Osteoblast (primary cell): Measurements from ENCODE around the gene PCDHB15. TPM values are rescaled to one million over a fixed set of nuclear protein-coding genes. Genes with fewer than 3 reads are reported as not detected.

Source experiments
- DNase-seq: peaks from one replicate; pipeline ENCODE4 v3.0.0; 2011; ENCODE audit warnings: low spot score, mixed read lengths; ENCODE audit not compliant: insufficient read length; ENCODE audit errors: missing footprints
- H2AFZ ChIP-seq: 2 replicates; pipeline ENCODE4 v1.6.0; 2011; ENCODE audit warnings: mild to moderate bottlenecking, low read length
- H3K27ac ChIP-seq: 2 replicates; pipeline ENCODE4 v1.5.1; 2011; ENCODE audit warnings: mild to moderate bottlenecking, low read depth, low read length, moderate library complexity
- H3K27me3 ChIP-seq: 2 replicates; pipeline ENCODE4 v1.6.0; 2012; ENCODE audit warnings: mild to moderate bottlenecking, control low read depth, inconsistent platforms, low read length, moderate library complexity; ENCODE audit not compliant: insufficient read depth
- H3K36me3 ChIP-seq: 2 replicates; pipeline ENCODE4 v1.5.1; 2011; ENCODE audit warnings: mild to moderate bottlenecking, low read length, control low read depth, moderate library complexity; ENCODE audit not compliant: insufficient read depth
- H3K4me1 ChIP-seq: 2 replicates; pipeline ENCODE4 v1.5.1; 2011; ENCODE audit warnings: mild to moderate bottlenecking, low read length, control low read depth, moderate library complexity; ENCODE audit not compliant: insufficient read depth
- H3K4me2 ChIP-seq: 2 replicates; pipeline ENCODE4 v1.6.0; 2011; ENCODE audit warnings: mild to moderate bottlenecking, low read length; ENCODE audit not compliant: insufficient read depth
- H3K4me3 ChIP-seq: fragments of 200-600 bp; sonication (generic); 3 replicates; pipeline ENCODE4 v1.5.1; 2012; ENCODE audit warnings: mild to moderate bottlenecking, low read length, inconsistent platforms; ENCODE audit not compliant: insufficient read depth
- H3K79me2 ChIP-seq: 2 replicates; pipeline ENCODE4 v1.6.0; 2012; ENCODE audit warnings: mild to moderate bottlenecking, low read length, control low read depth, inconsistent platforms; ENCODE audit not compliant: insufficient read depth
- H3K9me3 ChIP-seq: 2 replicates; pipeline ENCODE4 v1.5.1; 2011; ENCODE audit warnings: low read depth, low read length, control low read depth
- H4K20me1 ChIP-seq: 2 replicates; pipeline ENCODE4 v1.6.0; 2012; ENCODE audit warnings: mild to moderate bottlenecking, low read length, control low read depth; ENCODE audit not compliant: insufficient read depth
- CTCF ChIP-seq: IDR thresholded peaks from 2 replicates; pipeline ENCODE4 v1.5.1; 2011; ENCODE audit warnings: mild to moderate bottlenecking, low read depth, low read length, moderate library complexity; ENCODE audit errors: extremely low read depth
- total RNA-seq: library from RNA; depleted of rRNA; stranded (reverse); fragments of >200 nt; gene quantifications from 2 replicates; pipeline ENCODE4 v1.2.3, GENCODE V29; 2012

PCDHB15 gene
- total RNA-seq, 1 donor = 1.1 TPM

GRCh38 chr5:141258464-141258863 lies 13.3 kb downstream of the PCDHB15 start:
- Histone ChIP-seq H3K4me2 (no peak overlapping the region), H3K79me2 (no peaks in the 10 kb centered on the region), H2AFZ (no peak overlapping the region), H3K4me1 (no peaks in the 10 kb centered on the region), H3K9me3 (peaks cover 28% of the 10 kb centered on the region), H3K36me3 (no peaks in the 10 kb centered on the region), H3K27me3 (no peaks in the 10 kb centered on the region), H3K27ac (no peak overlapping the region), H4K20me1 (no peaks in the 10 kb centered on the region), H3K4me3 (no peak overlapping the region)
- no peak for TF ChIP-seq CTCF
- no peak for DNase-seq

GRCh38 chr5:141258948-141259347 lies 13.8 kb downstream of the PCDHB15 start:
- no peaks in the 10 kb centered on the region for H4K20me1 ChIP-seq
- no peak for TF ChIP-seq CTCF
- H3K4me2 ChIP-seq = no peak overlapping the region
- no peaks in the 10 kb centered on the region for H3K36me3 ChIP-seq
- no peak overlapping the region for H3K27ac ChIP-seq
- no peak for DNase-seq
- H3K79me2 ChIP-seq = no peaks in the 10 kb centered on the region
- no peak overlapping the region for H2AFZ ChIP-seq
- no peaks in the 10 kb centered on the region for H3K27me3 ChIP-seq
- H3K9me3 ChIP-seq = peaks cover 28% of the 10 kb centered on the region
- no peaks in the 10 kb centered on the region for H3K4me1 ChIP-seq
- no peak overlapping the region for H3K4me3 ChIP-seq

GRCh38 chr5:141260458-141261237 lies 15.5 kb downstream of the PCDHB15 start:
- Histone ChIP-seq H3K79me2 (no peaks in the 10 kb centered on the region), H3K27me3 (no peaks in the 10 kb centered on the region), H3K4me3 (no peak overlapping the region), H3K4me2 (no peak overlapping the region), H2AFZ (no peak overlapping the region), H4K20me1 (no peaks in the 10 kb centered on the region), H3K4me1 (no peaks in the 10 kb centered on the region), H3K9me3 (peaks cover 32% of the 10 kb centered on the region), H3K27ac (no peak overlapping the region), H3K36me3 (no peaks in the 10 kb centered on the region)
- no peak for TF ChIP-seq CTCF
- DNase-seq = no peak

GRCh38 chr5:141261238-141261546 lies 16.0 kb downstream of the PCDHB15 start:
- Histone ChIP-seq H3K79me2 (no peaks in the 10 kb centered on the region), H4K20me1 (no peaks in the 10 kb centered on the region), H3K27ac (no peak overlapping the region), H3K27me3 (no peaks in the 10 kb centered on the region), H3K36me3 (no peaks in the 10 kb centered on the region), H2AFZ (no peak overlapping the region), H3K4me1 (no peaks in the 10 kb centered on the region), H3K4me2 (no peak overlapping the region), H3K9me3 (peaks cover 31% of the 10 kb centered on the region), H3K4me3 (no peak overlapping the region)
- DNase-seq = no peak
- no peak for TF ChIP-seq CTCF
